Ovary (tissue), 1 donor: Measurements from ENCODE around the gene C11orf91.

Experiments
- EP300 ChIP-seq: sonication (generic); formaldehyde crosslinking; IDR thresholded peaks from one replicate; pipeline ENCODE4 v1.6.1; 2017; ENCODE audit warnings: antibody characterized with exemption
- POLR2A ChIP-seq: fragments of 450-650 bp; IDR thresholded peaks from one replicate; pipeline ENCODE4 v1.6.1; 2017; ENCODE audit warnings: antibody characterized with exemption, mild to moderate bottlenecking, moderate library complexity

DNA sequence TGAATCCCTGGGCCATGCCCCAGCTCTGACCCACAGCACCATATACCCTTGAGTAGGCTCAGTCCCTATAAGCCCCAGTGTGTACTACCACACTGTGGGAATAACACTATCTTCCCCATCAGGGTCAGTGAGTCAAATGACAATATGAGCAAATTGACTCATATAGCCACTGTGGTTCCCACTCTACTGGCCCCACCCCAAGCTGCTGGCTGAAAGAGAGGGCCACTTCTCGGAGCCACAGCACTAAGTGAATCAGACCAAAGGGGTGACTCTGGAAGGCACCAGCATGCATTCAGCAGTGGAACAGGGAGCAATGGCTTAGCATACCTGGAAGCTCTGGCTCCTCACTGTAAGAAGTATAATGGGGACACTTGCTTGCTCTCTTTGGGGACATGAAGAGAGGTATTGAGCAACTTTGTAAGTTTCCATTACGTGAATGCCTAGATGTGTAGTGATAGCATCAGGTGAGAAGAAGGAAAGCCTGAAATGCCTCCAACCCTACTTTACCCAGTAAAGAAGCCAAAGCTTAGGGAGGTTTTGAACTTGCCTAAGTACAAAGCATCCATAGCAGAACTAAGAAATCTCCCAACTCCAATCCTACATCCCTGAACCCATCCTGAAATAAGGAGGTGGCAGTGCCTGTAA, 22.1 kb upstream of the C11orf91 start:
- TF ChIP-seq POLR2A = no peak
- no peak for TF ChIP-seq EP300
